OCI-M1 (cell line): ENCODE measurements around the gene MLC1.

Source experiments
- DNase-seq: peaks from one replicate; lab custom pipeline; 2025; lab: John Stamatoyannopoulos, UW

The MLC1 gene

DNA sequence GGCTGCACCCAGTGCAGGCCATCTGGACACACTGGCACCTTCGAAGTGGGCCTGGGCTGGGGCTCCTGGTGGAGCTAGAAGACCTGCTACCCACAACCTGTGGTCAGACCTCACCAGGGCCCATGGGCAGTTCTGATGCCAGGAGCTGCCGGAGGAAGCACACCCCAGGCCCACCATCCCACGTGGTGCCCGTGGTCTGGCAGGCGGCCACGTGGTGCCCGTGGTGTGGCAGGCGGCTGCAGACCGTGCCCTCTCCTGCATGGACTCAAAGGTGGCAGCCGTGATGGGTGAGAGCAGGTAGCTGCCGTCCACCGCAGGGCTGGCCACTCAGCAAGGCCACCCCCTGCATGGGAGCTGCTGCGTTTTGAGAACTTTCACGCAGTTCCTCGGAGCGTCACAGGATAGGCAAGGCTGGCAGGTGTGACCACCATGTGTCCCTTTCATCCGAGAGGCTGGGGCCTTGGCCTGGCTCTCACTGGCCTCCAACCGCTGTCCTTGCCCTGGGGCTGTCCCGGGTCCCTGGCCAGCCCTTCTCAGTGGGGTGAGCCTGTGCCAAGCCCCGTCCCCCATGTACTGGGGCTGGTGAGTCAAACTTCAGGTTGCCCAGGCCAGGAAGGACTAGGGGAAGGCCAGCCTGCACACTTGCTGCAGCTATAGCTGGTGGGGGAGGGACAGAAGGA, 68.8 kb downstream of the MLC1 start:
- no peak for DNase-seq

DNA sequence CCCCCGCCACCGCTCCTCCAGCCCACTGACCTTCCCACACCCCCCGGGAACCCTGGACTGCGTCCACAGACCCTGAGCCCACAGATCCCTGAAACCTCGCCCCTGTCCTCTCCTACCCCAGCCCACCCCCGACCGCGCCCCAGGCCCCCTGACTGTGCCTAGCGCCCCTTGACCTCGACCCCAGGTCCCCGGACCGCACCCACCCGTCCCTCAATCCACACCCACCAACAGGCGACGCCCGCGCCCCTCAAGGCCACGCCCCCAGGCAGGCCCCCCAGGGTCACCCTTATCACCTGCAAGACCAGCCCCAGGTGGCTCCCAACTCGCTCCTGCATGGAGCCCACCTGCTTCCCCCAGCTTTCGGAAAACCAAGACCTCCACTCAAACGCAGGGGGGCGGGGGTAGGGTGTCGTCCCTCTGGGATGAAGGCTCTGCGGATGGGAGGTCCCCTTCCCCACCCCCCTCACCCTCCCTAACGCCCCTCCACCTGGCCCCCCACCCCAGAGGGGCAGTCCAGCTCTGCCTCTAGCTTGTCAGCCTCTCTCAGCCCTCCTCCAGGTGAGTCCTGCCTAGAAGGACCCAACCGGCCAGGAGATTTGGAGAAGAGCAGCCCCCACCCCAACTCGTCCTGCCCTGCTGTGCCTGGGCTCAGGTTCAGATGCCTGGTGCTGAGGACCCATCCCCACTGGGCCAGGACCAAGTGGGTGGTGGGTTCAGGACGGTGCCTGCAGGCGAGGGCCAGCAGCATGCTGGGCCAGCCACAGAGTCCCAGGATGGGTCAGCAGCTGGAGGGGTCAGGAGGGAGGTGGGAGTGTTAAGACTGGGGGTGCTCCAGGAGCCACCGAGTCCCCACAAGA, 69.5 kb downstream of the MLC1 start:
- no peak for DNase-seq

DNA sequence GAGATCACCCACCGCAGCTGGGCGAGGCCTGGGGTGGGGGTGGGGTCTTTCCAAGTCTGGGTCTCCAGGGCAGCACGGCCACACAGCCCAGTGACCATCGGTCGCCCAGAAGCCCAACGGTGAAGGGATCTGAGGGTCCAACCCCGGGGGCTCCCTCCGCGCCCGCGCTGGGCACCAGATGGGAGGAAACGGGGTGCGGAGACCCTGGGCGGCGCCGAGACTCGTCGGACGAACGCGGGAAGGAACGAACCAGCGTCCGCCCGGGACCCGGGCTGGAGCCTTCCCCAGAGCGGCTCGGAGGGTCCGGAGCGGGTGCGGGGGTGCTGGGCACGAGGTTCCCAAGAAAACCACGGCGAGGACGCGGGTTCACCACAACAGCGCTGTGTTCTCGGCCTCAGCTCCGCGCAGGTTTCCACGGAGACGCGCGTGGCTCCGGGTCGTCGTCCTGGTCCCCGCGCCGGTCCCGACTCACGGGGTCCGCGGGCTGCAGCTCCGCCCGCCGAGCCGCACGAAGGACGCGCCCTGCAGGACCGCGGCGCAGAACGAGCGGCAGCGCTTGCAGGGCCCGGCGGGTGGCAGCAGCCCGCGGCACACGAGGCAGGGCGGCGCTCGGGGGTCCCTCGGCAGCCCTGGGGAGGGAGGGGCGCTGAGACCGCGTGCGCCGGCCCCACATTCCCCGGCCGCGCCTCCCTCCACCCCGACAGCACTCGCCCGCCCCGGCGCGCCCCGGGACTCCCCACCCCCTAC, 70.4 kb downstream of the MLC1 start:
- DNase-seq: no peak

DNA sequence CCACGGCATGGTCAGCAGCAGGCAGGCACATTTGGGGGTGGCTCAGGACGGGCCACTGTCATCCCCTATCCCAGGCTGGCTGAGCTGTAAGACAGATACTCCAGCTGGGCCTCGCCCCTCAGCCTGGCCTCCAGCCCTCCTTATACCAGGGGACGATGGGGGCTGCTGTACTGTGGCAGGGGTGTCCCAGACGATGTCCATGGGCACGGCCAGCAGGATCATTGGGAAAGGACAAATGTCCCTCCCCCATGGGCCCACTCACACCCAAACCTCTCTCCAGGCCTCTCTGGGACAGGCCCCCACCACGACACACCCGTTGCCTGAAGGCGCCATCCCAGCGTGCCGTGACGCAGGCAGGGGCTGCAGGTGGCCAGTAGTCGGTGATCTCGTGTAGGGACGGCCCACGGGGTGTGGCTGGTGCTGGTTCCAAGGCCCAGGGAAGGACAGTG, 71.1 kb downstream of the MLC1 start:
- no peak for DNase-seq

DNA sequence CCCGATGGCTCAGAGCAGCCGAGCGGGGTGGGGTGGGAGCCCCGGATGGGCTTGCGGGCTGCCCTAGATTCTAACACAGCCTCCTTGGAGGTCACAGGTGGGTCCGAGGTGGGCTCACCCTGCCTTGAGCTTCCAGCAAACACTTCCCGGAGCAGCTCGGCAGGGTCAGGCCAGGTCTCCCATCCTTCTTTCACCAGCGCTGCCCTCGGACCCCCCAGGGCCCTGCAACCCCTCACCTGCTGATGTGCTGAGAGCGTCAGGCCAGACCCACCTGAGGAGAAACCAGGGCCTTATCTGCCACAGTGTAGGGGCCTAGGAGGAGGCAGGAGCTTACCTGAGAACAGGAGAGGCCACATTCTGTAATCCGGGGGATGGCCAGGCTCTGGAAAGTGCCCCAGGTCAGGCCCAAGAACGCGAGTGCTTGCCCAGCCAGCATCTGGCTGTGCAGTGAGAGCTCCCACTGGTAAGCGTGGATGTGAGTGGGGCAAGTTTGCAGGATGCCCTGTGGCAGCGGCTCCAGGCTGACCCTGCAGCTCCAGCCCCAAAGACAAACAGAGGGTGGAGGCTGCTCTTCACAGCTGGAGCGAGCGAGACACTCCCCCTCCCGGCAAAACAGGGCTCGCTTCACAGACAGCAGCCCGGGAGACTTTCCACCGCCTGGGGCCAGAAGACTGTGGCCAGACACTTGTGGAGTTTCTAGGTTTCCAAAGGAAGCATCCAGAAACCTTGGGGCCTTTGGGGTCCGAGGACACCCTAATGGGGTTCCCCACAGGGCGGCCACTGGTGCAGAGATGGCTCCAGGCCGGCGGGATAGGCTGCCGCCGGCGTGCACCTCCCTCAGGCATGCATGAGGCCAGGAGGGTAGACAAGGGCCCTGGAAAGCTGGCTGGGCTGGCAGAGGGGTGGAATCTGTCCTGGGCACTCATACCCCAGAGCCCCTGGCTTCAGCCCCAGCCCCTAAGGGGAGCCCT, 72.7 kb downstream of the MLC1 start, which contains the start of gene IL17REL:
TSS of gene IL17REL (minus strand) at position 555 of the 971 bp plus-strand sequence. CDS start at position 436, 119 bp downstream.
- DNase-seq: no peak

DNA sequence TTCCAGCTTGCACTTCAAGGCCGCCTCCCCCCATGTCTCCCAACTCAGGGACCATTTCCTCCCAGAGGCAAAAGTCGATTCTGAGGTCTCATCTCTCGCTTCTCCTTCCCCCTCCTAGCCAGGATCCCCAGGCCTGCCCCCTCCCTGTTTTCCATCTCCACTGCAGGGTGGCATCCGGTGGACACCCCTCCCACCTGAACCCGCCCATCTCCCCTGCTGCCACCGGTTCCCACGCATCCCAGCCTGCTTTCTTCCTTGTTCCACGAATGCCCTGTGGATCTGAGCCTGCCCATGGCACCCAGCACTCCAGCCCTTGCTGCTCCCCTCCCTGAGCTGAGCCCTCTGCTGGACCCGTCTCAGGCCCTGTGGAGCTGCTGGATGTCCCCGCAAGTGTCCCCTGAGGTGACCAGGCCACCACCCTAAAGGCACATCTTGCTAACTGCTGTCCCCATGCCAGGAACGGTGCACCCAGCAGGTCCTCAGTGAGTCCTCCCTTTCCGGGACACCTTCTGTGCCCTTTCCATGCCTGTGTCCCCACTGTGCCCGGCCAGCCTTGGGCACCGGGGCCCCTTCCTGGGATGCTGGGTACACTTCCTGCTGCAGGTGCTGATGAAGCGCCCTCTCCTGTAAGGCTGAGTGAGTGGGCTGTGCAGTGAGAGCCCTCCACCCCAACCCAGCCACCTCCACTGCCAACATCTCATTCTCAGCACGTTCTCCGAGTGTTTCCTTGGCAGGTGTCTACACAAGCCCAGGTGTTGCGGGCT, 73.6 kb downstream of the MLC1 start:
- no peak for DNase-seq

DNA sequence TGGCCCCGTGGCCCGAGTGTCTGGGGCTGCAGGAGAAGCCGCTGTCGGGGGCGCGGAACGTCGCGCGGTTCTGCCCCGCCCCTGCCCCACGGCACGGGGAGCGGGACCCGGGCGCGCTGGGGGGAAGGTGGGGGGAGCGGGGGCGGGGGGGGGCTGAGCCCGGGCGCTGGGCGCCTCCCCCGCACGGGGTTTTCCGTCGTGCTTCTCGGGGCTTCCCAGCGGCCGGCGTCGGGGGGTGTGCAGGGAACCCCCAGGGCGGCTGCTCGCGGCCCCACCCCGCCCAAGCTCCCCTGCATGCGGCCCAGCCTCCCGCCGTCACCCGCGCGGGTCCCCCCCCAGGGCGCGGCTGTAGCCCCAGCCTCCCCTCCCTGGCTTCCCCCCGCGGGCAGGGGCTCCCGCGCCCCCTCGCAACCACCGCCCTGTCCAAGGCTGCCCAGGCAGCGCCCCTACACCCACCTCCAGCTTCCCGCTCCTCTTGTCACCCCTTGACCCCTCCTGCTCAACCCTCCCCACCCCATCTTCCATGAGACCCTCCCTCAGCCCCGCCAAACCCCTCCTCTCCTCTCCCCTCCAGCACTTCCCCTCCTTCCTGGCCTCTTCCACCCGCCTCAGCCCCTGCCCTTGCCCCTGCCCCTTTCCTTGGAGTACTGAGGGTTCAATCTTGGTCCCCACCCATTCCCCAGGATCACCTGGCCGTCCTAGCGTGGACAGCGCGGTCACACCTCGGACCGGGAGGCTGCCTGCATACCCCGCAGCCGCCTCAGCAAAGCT, 74.4 kb downstream of the MLC1 start:
- no peak for DNase-seq

DNA sequence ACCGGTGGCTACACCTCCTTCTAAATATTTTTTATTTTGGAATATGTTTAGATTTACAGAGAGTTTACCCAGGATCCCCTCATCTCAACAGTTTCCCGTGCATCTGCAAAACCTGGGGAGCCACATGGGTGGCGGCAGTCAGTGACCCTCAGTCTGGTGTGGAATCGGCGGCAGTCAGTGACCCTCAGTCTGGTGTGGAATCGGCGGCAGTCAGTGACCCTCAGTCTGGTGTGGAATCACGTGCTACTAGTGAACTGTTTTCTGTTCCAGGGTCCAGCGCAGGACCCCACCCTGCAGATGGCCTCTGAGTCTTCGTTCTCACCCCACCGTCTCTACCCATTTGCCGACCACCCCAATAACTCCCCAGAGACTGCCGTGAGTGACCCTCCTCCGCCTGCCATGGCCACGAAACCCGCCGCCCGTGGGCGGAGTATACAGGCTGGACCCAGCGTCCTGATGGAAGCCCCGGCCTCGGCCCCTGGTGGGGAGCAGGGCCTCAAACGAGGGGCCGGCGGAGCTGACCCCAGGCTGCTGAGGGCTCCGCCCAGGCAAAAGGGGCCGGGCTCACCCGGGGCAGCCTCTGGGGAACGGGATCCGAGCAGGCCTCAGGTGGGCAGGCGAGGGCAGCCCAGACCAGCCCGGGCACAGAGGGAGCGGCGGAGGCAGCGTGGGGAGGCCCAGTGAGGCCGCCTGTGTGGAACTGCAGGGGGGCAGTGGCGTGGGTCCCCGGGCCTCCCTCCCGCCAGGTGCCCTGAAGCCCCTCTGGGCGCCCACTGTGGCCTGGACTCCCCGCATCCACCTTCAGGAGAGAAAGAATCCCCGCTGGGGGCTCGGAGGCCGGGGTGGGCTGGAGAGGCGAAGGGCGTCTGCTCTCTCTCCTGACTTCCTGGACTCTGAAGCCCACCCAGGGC, 75.2 kb downstream of the MLC1 start:
- DNase-seq: no peak
